Cardiac ventricle fibroblast (primary cell): Measurements from ENCODE around the gene COG7. TPM values are rescaled to one million over a fixed set of nuclear protein-coding genes. Genes with fewer than 3 reads are reported as not detected.

Source experiments
- total RNA-seq: library from RNA; depleted of rRNA; stranded (reverse); fragments of >200 nt; gene quantifications from 2 replicates; pipeline ENCODE4 v1.2.3, GENCODE V29; 2015

The COG7 gene
- 9.6 and 12.2 TPM in 2 replicates for total RNA-seq

DNA sequence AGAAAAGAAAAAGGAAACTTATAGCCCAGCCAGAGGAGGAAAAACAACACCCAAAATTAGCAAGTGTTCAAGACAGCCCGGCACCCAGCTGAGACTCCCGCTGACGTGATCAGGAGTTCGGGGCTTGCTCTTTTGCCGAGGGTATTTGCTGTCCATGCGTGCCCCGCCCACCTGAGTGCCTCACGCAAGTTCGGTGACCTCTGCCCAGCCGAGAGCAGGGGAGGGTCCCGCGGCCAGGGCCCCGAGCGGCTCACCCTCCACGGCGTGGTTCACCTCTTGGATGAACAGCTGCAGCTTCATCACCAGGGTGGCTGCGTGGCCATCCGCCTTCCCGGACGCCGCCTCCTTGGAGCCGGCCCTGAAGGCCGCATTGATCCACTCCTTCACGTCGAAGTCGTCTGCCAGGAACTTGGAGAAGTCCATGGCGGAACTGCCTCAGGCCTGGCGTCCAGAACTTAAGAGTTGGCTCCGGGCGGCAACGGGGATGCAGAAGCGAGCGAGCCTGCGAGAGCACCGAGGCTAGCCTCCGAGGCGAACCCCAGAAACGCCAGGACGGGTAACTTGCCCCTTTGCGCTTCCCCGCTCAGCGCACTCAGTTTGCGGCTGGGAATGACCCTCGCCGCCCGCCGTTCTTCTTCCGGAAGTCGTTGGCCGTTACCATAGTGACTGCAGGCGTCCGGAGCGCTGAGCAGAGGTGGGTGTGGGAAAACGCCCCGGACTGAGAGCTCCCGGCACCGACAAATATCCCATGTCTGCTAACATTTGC, at the start of gene COG7:
Gene COG7, minus strand, starts transcription at position 618 of the 766 bp plus-strand sequence. Its CDS starts 195 bp downstream, at position 423.

Other genes starting within 250 kb of the COG7 start
- 0.05 TPM in 1 of 2 replicates, not detected in the other for gene SCNN1B, start 150.9 kb downstream of the COG7 start, total RNA-seq
- gene GGA2, start 57.3 kb upstream of the COG7 start, total RNA-seq = 19.1 and 21.3 TPM in 2 replicates
- gene EARS2, start 104.2 kb upstream of the COG7 start, total RNA-seq = 23.7 and 62.8 TPM in 2 replicates
- 120 and 176 TPM in 2 replicates for gene UBFD1, start 104.5 kb upstream of the COG7 start, total RNA-seq
- gene NDUFAB1, start 143.1 kb upstream of the COG7 start, total RNA-seq = 25.5 and 50.5 TPM in 2 replicates
- 6.9 and 12.9 TPM in 2 replicates for gene PALB2, start 188.1 kb upstream of the COG7 start, total RNA-seq
- gene DCTN5, start 188.3 kb upstream of the COG7 start, total RNA-seq = 35.2 and 37.8 TPM in 2 replicates
- gene PLK1, start 225.7 kb upstream of the COG7 start, total RNA-seq = 4.1 and 4.4 TPM in 2 replicates